ENCODE results near the gene APP.

Gene APP

GRCh38 chr21:25999921-26000582, 170.5 kb downstream of the APP start:
- H3K27ac ChIP-seq = no peak overlapping the region
- H3K4me3 ChIP-seq = no peak overlapping the region

GRCh38 chr21:25997788-25998611, 172.6 kb downstream of the APP start:
- Histone ChIP-seq H3K4me3 (no peak overlapping the region), H3K27ac (no peak overlapping the region)

GRCh38 chr21:25995278-25995677, 175.3 kb downstream of the APP start:
- Histone ChIP-seq H3K27ac (no peak overlapping the region), H3K4me3 (no peak overlapping the region)

- Histone ChIP-seq H3K4me3 (no peak overlapping the region), H3K27ac (no peak overlapping the region)
These were observed 175.8 kb downstream of the APP start for GRCh38 chr21:25994758-25995163.

GRCh38 chr21:25988738-25989137, 181.8 kb downstream of the APP start:
- Histone ChIP-seq H3K27ac (no peak overlapping the region), H3K4me3 (no peak overlapping the region)

- Histone ChIP-seq H3K4me3 (no peak overlapping the region), H3K27ac (no peak overlapping the region)
These were observed 183.0 kb downstream of the APP start for GRCh38 chr21:25987531-25987930.

GRCh38 chr21:25986928-25987327, 183.6 kb downstream of the APP start:
- no peak overlapping the region for H3K4me3 ChIP-seq
- H3K27ac ChIP-seq = no peak overlapping the region

GRCh38 chr21:25985990-25986389, 184.6 kb downstream of the APP start:
- no peak overlapping the region for H3K4me3 ChIP-seq
- H3K27ac ChIP-seq = no peak overlapping the region

- H3K27ac ChIP-seq = no peak overlapping the region
- no peak overlapping the region for H3K4me3 ChIP-seq
These were observed 186.0 kb downstream of the APP start for GRCh38 chr21:25984538-25984937.

GRCh38 chr21:25983745-25984144, 186.8 kb downstream of the APP start:
- no peak overlapping the region for H3K4me3 ChIP-seq
- peak overlapping the region in 1 of 21 experiments; percentile 17 for H3K27ac ChIP-seq

- no peak overlapping the region for H3K4me3 ChIP-seq
- H3K27ac ChIP-seq = peak overlapping the region in 2 of 21 experiments; percentile 0 to 2
These were observed 189.9 kb downstream of the APP start for GRCh38 chr21:25980710-25981109.

GRCh38 chr21:25979845-25980616, 190.5 kb downstream of the APP start:
- H3K27ac ChIP-seq = peak overlapping the region in 1 of 21 experiments; percentile 0
- no peak overlapping the region for H3K4me3 ChIP-seq

GRCh38 chr21:25977068-25977611, 193.4 kb downstream of the APP start:
- Histone ChIP-seq H3K4me3 (no peak overlapping the region), H3K27ac (no peak overlapping the region)

GRCh38 chr21:25974964-25975363, 195.6 kb downstream of the APP start:
- H3K27ac ChIP-seq = no peak overlapping the region

GRCh38 chr21:25970254-25970930, 200.2 kb downstream of the APP start:
- peak overlapping the region in 3 of 21 experiments; percentile 13 to 19 (median 18) for H3K27ac ChIP-seq
- H3K4me3 ChIP-seq = no peak overlapping the region

More at GRCh38 chr21:25974964-25975363, 195.6 kb downstream of the APP start:
- no peak overlapping the region for H3K4me3 ChIP-seq

- H3K4me3 ChIP-seq = no peak overlapping the region
- peak overlapping the region in 14 of 21 experiments; percentile 22 to 76 (median 52) for H3K27ac ChIP-seq
These were observed 202.6 kb downstream of the APP start for GRCh38 chr21:25967901-25968438.

GRCh38 chr21:25967181-25967900, 203.2 kb downstream of the APP start:
- peak overlapping the region in 17 of 21 experiments; percentile 6 to 76 (median 51) for H3K27ac ChIP-seq
- no peak overlapping the region for H3K4me3 ChIP-seq

GRCh38 chr21:25965951-25966707, 204.4 kb downstream of the APP start:
- peak overlapping the region in 4 of 21 experiments; percentile 31 to 69 (median 44) for H3K27ac ChIP-seq
- H3K4me3 ChIP-seq = no peak overlapping the region

Measured in skin epidermis (tissue), 12 donors.